Left lung (tissue), 14 donors: ENCODE results near the gene EFHB. TPM values are rescaled to one million over a fixed set of nuclear protein-coding genes. Genes with fewer than 3 reads are reported as not detected.

Experiments
- ATAC-seq: fragments of 200-7000 bp; cut with Tn5 transposase; one replicate; pipeline ENCODE4 v1.9.1; 2020; ENCODE audit warnings: moderate library complexity
- DNase-seq, 4 donors: peaks; one replicate each; pipeline ENCODE4 v3.0.0-alpha.2; 2013 to 2020
- H3K27ac ChIP-seq, 2 donors: fragments of 200-600 bp; sonication (generic) in 1 of 2; one replicate each; pipeline versions ENCODE4 v1.5.0 to v1.8.0; 2020 to 2021
- H3K27me3 ChIP-seq, 2 donors: fragments of 200-600 bp; sonication (generic) in 1 of 2; one replicate each; pipeline versions ENCODE4 v1.5.0 to v1.8.0; 2020 to 2021
- H3K36me3 ChIP-seq, 2 donors: fragments of 200-600 bp; sonication (generic) in 1 of 2; one replicate each; pipeline versions ENCODE4 v1.5.0 to v1.8.0; 2020 to 2021
- H3K4me1 ChIP-seq, 2 donors: fragments of 200-600 bp; one replicate each; pipeline ENCODE4 v1.8.0; 2021
- H3K4me3 ChIP-seq, 2 donors: fragments of 200-600 bp; sonication (generic) in 1 of 2; one replicate each; pipeline versions ENCODE4 v1.5.0 to v1.8.0; 2020 to 2021; ENCODE audit warnings: mild to moderate bottlenecking in 1 of 2
- H3K9me3 ChIP-seq, 2 donors: fragments of 200-600 bp; sonication (generic) in 1 of 2; one replicate each; pipeline versions ENCODE4 v1.5.0 to v1.8.0; 2020 to 2021
- CTCF ChIP-seq, 2 donors: fragments of 200-600 bp; sonication (generic) in 1 of 2; IDR thresholded peaks; one replicate each; pipeline versions ENCODE4 v1.5.0 to v1.8.0; 2021; ENCODE audit warnings: antibody characterized with exemption in 2 of 2
- intact Hi-C, 2 donors: fragments of 100-400 bp; cut with DNase I; formaldehyde crosslinking; loops; one replicate each; pipeline versions ENCODE4 v1.11.2 to v1.14.2; 2022
- long read RNA-seq, 12 donors: library from polyadenylated mRNA in 2 of 12; unstranded in 2 of 12; transcript quantifications; one replicate each; pipeline ENCODE4 v2.0.0 and lab custom pipeline, GENCODE V29; 2019 to 2026
- polyA plus RNA-seq, 6 donors: library from polyadenylated mRNA; unstranded; fragments of 120-200 nt; gene quantifications; one replicate each; pipeline ENCODE4 v1.2.1, GENCODE V29; 2013; ENCODE audit not compliant: insufficient read length in 6 of 6
- total RNA-seq, 2 donors: library from RNA; stranded (reverse); fragmentation: NEBNext Ultra II Directional; extraction: Animal tissue kit (Norgen Biotek cat#: 25700); gene quantifications; one replicate each; pipeline ENCODE4 v1.2.1, GENCODE V29; 2021
- donor health status: DM: no; HTN: yes; CAD: no.
- donor health status: DM: no; HTN: no; CAD: no.

EFHB gene
- under 1 TPM in 1 of 2 donors, not detected in 1; 0.99 TPM for total RNA-seq
- 1 to 10 TPM in 4 of 6 donors, under 1 TPM in 2; 0.80 to 6.8 (median 3.1) TPM for polyA plus RNA-seq
- long read RNA-seq, donor 1 = 0 reads
- long read RNA-seq, donor 2, partial matches to known transcripts = 0 of 1 reads
- long read RNA-seq, donor 2, other reads (novel, unspliced or antisense) = 0 of 1 reads
- long read RNA-seq, donor 3 = 0 reads
- long read RNA-seq, donor 4 = 0 reads
- long read RNA-seq, donor 5 = 0 reads
- long read RNA-seq, donor 6 = 0 reads
- long read RNA-seq, donor 7, partial matches to known transcripts = 72 of 103 reads
- long read RNA-seq, donor 7, other reads (novel, unspliced or antisense) = 30 of 103 reads
- long read RNA-seq, donor 8 = 0 reads
- long read RNA-seq, donor 9 = 0 reads
- long read RNA-seq, donor 10, partial matches to known transcripts = 1 of 1 reads
- long read RNA-seq, donor 10, other reads (novel, unspliced or antisense) = 0 of 1 reads
- long read RNA-seq, donor 11, partial matches to known transcripts = 24 of 65 reads
- long read RNA-seq, donor 11, other reads (novel, unspliced or antisense) = 40 of 65 reads
- long read RNA-seq, donor 12 = 0 reads

- Histone ChIP-seq H3K4me3 (no peak within 1 kb of the TSS), H3K36me3 (no peaks in the 10 kb centered on the region), H3K27ac (no peak within 1 kb of the TSS), H3K4me1 (peaks cover 0 to 14% of the 10 kb centered on the region in 2 donors), H3K9me3 (no peaks in the 10 kb centered on the region), H3K27me3 (peaks cover 0 to 7% of the 10 kb centered on the region in 2 donors)
- DNase-seq (peak in 2 of 4 donors; percentile 39 to 49), ATAC-seq (peak; percentile 67)
- TF ChIP-seq CTCF (IDR thresholded peaks at IDR 0.05) = no peak
- intact Hi-C loops = no loop called here
Measured at GRCh38 chr3:19934098-19934566, at the start of gene EFHB. TSS of gene EFHB (minus strand) at chr3:19934217. CDS start at chr3:19934018, 199 bp downstream.

- no peaks in the 10 kb centered on the region for H3K9me3 ChIP-seq
- H3K27ac ChIP-seq = no peak overlapping the region
- H3K4me1 ChIP-seq = peaks cover 5 to 6% of the 10 kb centered on the region in 2 donors
- TF ChIP-seq CTCF (IDR thresholded peaks at IDR 0.05) = no peak
- no peak overlapping the region for H3K4me3 ChIP-seq
- no peaks in the 10 kb centered on the region for H3K27me3 ChIP-seq
- ATAC-seq (peak; percentile 35), DNase-seq (no peak)
- intact Hi-C loops = no loop called here
- H3K36me3 ChIP-seq = peaks cover 0 to 49% of the 10 kb centered on the region in 2 donors
Measured at GRCh38 chr3:19972054-19972453, 38.0 kb upstream of the EFHB start.

GRCh38 chr3:19970327-19970726, 36.3 kb upstream of the EFHB start:
- no peak for TF ChIP-seq CTCF (IDR thresholded peaks at IDR 0.05)
- peaks cover 0 to 40% of the 10 kb centered on the region in 2 donors for H3K36me3 ChIP-seq

GRCh38 chr3:19967812-19968211, 33.8 kb upstream of the EFHB start:
- no peak overlapping the region for H3K4me3 ChIP-seq
- DNase-seq = no peak
- no peaks in the 10 kb centered on the region for H3K9me3 ChIP-seq
- H3K4me1 ChIP-seq = peaks cover 6 to 15% of the 10 kb centered on the region in 2 donors
- H3K27me3 ChIP-seq = no peaks in the 10 kb centered on the region
- no peak for ATAC-seq
- peaks cover 0 to 24% of the 10 kb centered on the region in 2 donors for H3K36me3 ChIP-seq
- no peak for TF ChIP-seq CTCF (IDR thresholded peaks at IDR 0.05)
- intact Hi-C loops = no loop called here
- no peak overlapping the region for H3K27ac ChIP-seq

More at GRCh38 chr3:19970327-19970726, 36.3 kb upstream of the EFHB start:
- no peak overlapping the region for H3K4me3 ChIP-seq
- H3K27ac ChIP-seq = no peak overlapping the region
- intact Hi-C loops = no loop called here
- ATAC-seq = no peak
- H3K4me1 ChIP-seq = peaks cover 6 to 14% of the 10 kb centered on the region in 2 donors
- H3K9me3 ChIP-seq = no peaks in the 10 kb centered on the region
- DNase-seq = no peak
- H3K27me3 ChIP-seq = no peaks in the 10 kb centered on the region

GRCh38 chr3:19967208-19967607, 33.2 kb upstream of the EFHB start:
- no peak for TF ChIP-seq CTCF (IDR thresholded peaks at IDR 0.05)
- Histone ChIP-seq H3K27me3 (no peaks in the 10 kb centered on the region), H3K27ac (no peak overlapping the region), H3K4me1 (peaks cover 2 to 14% of the 10 kb centered on the region in 2 donors), H3K4me3 (no peak overlapping the region), H3K9me3 (no peaks in the 10 kb centered on the region), H3K36me3 (peaks cover 0 to 25% of the 10 kb centered on the region in 2 donors)
- DNase-seq = no peak
- intact Hi-C loops = no loop called here
- ATAC-seq = no peak
